ENCODE data around the gene ERVFRD-1. TPM values are rescaled to one million over a fixed set of nuclear protein-coding genes. Genes with fewer than 3 reads are reported as not detected.
"Not testable (repeated sequence)": the region's sequence is repeated elsewhere in the genome, so short reads cannot be mapped to it uniquely, and the experiment has no call there.

Gene ERVFRD-1
- total RNA-seq, 2 experiments from 2014 or later, result not detected

GRCh38 chr6:11092668-11093375 is 18.7 kb downstream of the ERVFRD-1 start:
- ATAC-seq (peak; percentile 12), DNase-seq (peak; percentile 67)
- CTCF ChIA-PET, result interaction anchor here (0.6 to 1.6 kb wide), 8 partner anchors 16 to 483 kb away, joined by 3 to 5 read pairs (median 4); no protein-coding TSS in a partner anchor
- peak overlapping the region; percentile 97 for H3K4me3 Mint-ChIP-seq
- H3K4me1 Mint-ChIP-seq, result peaks cover 31% of the 10 kb centered on the region
- no peaks in the 10 kb centered on the region for H3K9me3 Mint-ChIP-seq (ENCODE audit: low read depth)
- H3K27ac Mint-ChIP-seq, result peak overlapping the region; percentile 95
- H3K27me3 Mint-ChIP-seq, result peaks cover 2% of the 10 kb centered on the region
- peaks cover 8% of the 10 kb centered on the region for H3K36me3 Mint-ChIP-seq

GRCh38 chr6:11091141-11091540 is 20.4 kb downstream of the ERVFRD-1 start:
- H3K27ac Mint-ChIP-seq; H3K27me3 Mint-ChIP-seq; H3K36me3 Mint-ChIP-seq; ATAC-seq; H3K4me3 Mint-ChIP-seq; DNase-seq; CTCF ChIA-PET; H3K9me3 Mint-ChIP-seq (ENCODE audit: low read depth): not testable (repeated sequence)
- peaks cover 25% of the 10 kb centered on the region for H3K4me1 Mint-ChIP-seq

- ATAC-seq (no peak), DNase-seq (no peak)
- Mint-ChIP-seq H3K27me3 (peaks cover 2% of the 10 kb centered on the region), H3K4me3 (no peak overlapping the region), H3K27ac (no peak overlapping the region), H3K9me3 (ENCODE audit: low read depth) (no peaks in the 10 kb centered on the region), H3K4me1 (peaks cover 12% of the 10 kb centered on the region), H3K36me3 (peaks cover 2% of the 10 kb centered on the region)
- CTCF ChIA-PET, result no interaction called here
Measured at GRCh38 chr6:11089695-11090094, 21.8 kb downstream of the ERVFRD-1 start.

- H3K4me1 Mint-ChIP-seq; H3K4me3 Mint-ChIP-seq; DNase-seq; H3K36me3 Mint-ChIP-seq; CTCF ChIA-PET; ATAC-seq; H3K9me3 Mint-ChIP-seq (ENCODE audit: low read depth); H3K27me3 Mint-ChIP-seq; H3K27ac Mint-ChIP-seq: not testable (repeated sequence)
Measured at GRCh38 chr6:11087141-11087812, 24.2 kb downstream of the ERVFRD-1 start.

GRCh38 chr6:11085758-11086435 is 25.6 kb downstream of the ERVFRD-1 start:
- CTCF ChIA-PET, result no interaction called here

GRCh38 chr6:11083956-11084355 is 27.6 kb downstream of the ERVFRD-1 start:
- H3K4me3 Mint-ChIP-seq, result no peak overlapping the region
- no peaks in the 10 kb centered on the region for H3K4me1 Mint-ChIP-seq
- H3K27ac Mint-ChIP-seq, result no peak overlapping the region
- DNase-seq (no peak), ATAC-seq (no peak)
- no peaks in the 10 kb centered on the region for H3K9me3 Mint-ChIP-seq (ENCODE audit: low read depth)
- CTCF ChIA-PET, result interaction anchor here (1.1 kb wide), 1 partner anchor 606 kb away, joined by 3 read pairs; no protein-coding TSS in a partner anchor
- no peaks in the 10 kb centered on the region for H3K36me3 Mint-ChIP-seq
- H3K27me3 Mint-ChIP-seq, result peaks cover under 1% of the 10 kb centered on the region

More at GRCh38 chr6:11085758-11086435, 25.6 kb downstream of the ERVFRD-1 start:
- ATAC-seq (no peak), DNase-seq (no peak)
- Mint-ChIP-seq H3K4me1 (no peaks in the 10 kb centered on the region), H3K4me3 (no peak overlapping the region), H3K27ac (no peak overlapping the region), H3K9me3 (ENCODE audit: low read depth) (no peaks in the 10 kb centered on the region), H3K27me3 (peaks cover 2% of the 10 kb centered on the region), H3K36me3 (no peaks in the 10 kb centered on the region)

- no peaks in the 10 kb centered on the region for H3K9me3 Mint-ChIP-seq (ENCODE audit: low read depth)
- no peak overlapping the region for H3K27ac Mint-ChIP-seq
- H3K4me3 Mint-ChIP-seq, result no peak overlapping the region
- no peak for DNase-seq
- no peak for ATAC-seq
- H3K4me1 Mint-ChIP-seq, result no peaks in the 10 kb centered on the region
- H3K27me3 Mint-ChIP-seq, result no peaks in the 10 kb centered on the region
- H3K36me3 Mint-ChIP-seq, result no peaks in the 10 kb centered on the region
- CTCF ChIA-PET, result no interaction called here
Measured at GRCh38 chr6:11083491-11083890, 28.0 kb downstream of the ERVFRD-1 start.

GRCh38 chr6:11080296-11080695 is 31.2 kb downstream of the ERVFRD-1 start:
- no peak overlapping the region for H3K4me3 Mint-ChIP-seq
- H3K36me3 Mint-ChIP-seq, result no peaks in the 10 kb centered on the region
- DNase-seq, result no peak
- H3K27ac Mint-ChIP-seq, result no peak overlapping the region
- no peaks in the 10 kb centered on the region for H3K4me1 Mint-ChIP-seq
- no peaks in the 10 kb centered on the region for H3K9me3 Mint-ChIP-seq (ENCODE audit: low read depth)
- no peak for ATAC-seq
- no peaks in the 10 kb centered on the region for H3K27me3 Mint-ChIP-seq
- CTCF ChIA-PET, result no interaction called here

GRCh38 chr6:11078266-11078665 is 33.3 kb downstream of the ERVFRD-1 start:
- Mint-ChIP-seq H3K27me3 (peaks cover 2% of the 10 kb centered on the region), H3K27ac (no peak overlapping the region), H3K4me3 (no peak overlapping the region), H3K4me1 (no peaks in the 10 kb centered on the region), H3K9me3 (ENCODE audit: low read depth) (no peaks in the 10 kb centered on the region), H3K36me3 (no peaks in the 10 kb centered on the region)
- DNase-seq, result no peak
- ATAC-seq, result no peak
- CTCF ChIA-PET, result no interaction called here

- H3K27ac Mint-ChIP-seq, result no peak overlapping the region
- no peaks in the 10 kb centered on the region for H3K4me1 Mint-ChIP-seq
- H3K27me3 Mint-ChIP-seq, result peaks cover 6% of the 10 kb centered on the region
- no peak for ATAC-seq
- no peak overlapping the region for H3K4me3 Mint-ChIP-seq
- CTCF ChIA-PET, result interaction anchor here (1.2 kb wide), 1 partner anchor 17 kb away, joined by 3 read pairs; the partner anchor contains the start of gene SMIM13
- H3K9me3 Mint-ChIP-seq (ENCODE audit: low read depth), result no peaks in the 10 kb centered on the region
- no peak for DNase-seq
- H3K36me3 Mint-ChIP-seq, result no peaks in the 10 kb centered on the region
Measured at GRCh38 chr6:11076540-11076939, 35.0 kb downstream of the ERVFRD-1 start.

GRCh38 chr6:11072101-11072500 is 39.4 kb downstream of the ERVFRD-1 start:
- DNase-seq, result no peak
- no peaks in the 10 kb centered on the region for H3K4me1 Mint-ChIP-seq
- no peak for ATAC-seq
- CTCF ChIA-PET, result interaction anchor here (1.5 kb wide), 1 partner anchor 16 kb away, joined by 5 read pairs; no protein-coding TSS in a partner anchor
- no peak overlapping the region for H3K4me3 Mint-ChIP-seq
- no peak overlapping the region for H3K27ac Mint-ChIP-seq
- no peaks in the 10 kb centered on the region for H3K36me3 Mint-ChIP-seq
- H3K9me3 Mint-ChIP-seq (ENCODE audit: low read depth), result no peaks in the 10 kb centered on the region
- peaks cover 17% of the 10 kb centered on the region for H3K27me3 Mint-ChIP-seq

GRCh38 chr6:11069760-11070159 is 41.8 kb downstream of the ERVFRD-1 start:
- CTCF ChIA-PET, result interaction anchor here (0.7 to 2.3 kb wide), 6 partner anchors 10 to 591 kb away, joined by 3 to 10 read pairs (median 6); no protein-coding TSS in a partner anchor
- Mint-ChIP-seq H3K27ac (no peak overlapping the region), H3K27me3 (peaks cover 15% of the 10 kb centered on the region), H3K9me3 (ENCODE audit: low read depth) (no peaks in the 10 kb centered on the region), H3K36me3 (no peaks in the 10 kb centered on the region), H3K4me1 (no peaks in the 10 kb centered on the region), H3K4me3 (no peak overlapping the region)
- DNase-seq, result no peak
- ATAC-seq, result no peak

- H3K9me3 Mint-ChIP-seq (ENCODE audit: low read depth), result no peaks in the 10 kb centered on the region
- ATAC-seq, result no peak
- no peak overlapping the region for H3K4me3 Mint-ChIP-seq
- DNase-seq, result no peak
- no peaks in the 10 kb centered on the region for H3K4me1 Mint-ChIP-seq
- no peak overlapping the region for H3K27ac Mint-ChIP-seq
- H3K36me3 Mint-ChIP-seq, result no peaks in the 10 kb centered on the region
- peaks cover 24% of the 10 kb centered on the region for H3K27me3 Mint-ChIP-seq
- CTCF ChIA-PET, result interaction anchor here (1.3 to 1.8 kb wide), 2 partner anchors 113 to 589 kb away, joined by 5 to 7 read pairs; no protein-coding TSS in a partner anchor
Measured at GRCh38 chr6:11067348-11067747, 44.2 kb downstream of the ERVFRD-1 start.

All from activated CD8-positive, alpha-beta memory T cell treated with anti-CD3 and anti-CD28 coated beads, Interleukin-2, amount 10 ng/mL, durations not matched to agents 7 days and 5 days (primary cell).